UCSD-AML1 (cell line): ENCODE results near the gene FOXS1.

ENCODE experiments used
- DNase-seq: peaks from one replicate; lab custom pipeline; 2025; ENCODE audit not compliant: unreplicated experiment; lab: John Stamatoyannopoulos, UW

FOXS1 gene

DNA sequence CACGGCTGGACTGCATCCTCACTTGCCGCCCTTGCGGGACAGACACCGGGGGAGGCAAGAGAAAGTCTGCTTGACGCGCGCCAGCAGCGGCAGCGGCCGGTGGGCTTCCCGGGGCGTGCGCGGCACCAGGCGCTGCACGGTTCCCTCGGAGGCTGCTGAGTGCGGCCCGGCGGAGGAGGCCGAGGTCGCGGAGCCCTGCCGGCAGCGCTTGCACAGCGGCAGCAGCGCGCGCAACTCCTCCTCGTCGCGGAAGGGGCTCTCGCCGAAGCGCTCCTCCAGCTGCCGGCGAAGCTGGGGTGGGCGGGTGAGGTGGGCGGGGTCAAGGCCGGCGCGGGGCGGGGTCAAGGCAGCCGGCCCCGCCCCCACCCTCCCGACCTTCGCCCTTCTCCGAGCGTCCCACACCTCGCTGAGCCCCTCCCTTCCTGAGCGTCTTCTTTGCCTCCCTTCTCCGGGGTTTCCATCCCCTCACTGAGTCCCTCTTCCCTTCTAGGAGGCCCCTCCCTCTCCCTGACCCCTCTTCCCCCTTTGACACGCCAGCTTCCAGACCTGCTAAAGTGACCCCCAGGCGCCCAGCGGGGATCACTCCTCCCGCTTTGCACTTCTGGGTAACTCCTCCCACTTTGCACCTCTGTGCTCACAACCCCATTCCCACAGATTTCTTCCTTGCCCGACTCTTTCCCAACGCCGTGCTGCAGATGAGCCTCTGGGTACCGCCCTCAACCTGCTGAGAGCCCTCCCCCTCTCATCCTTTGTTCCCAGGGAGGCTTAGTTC lies 16.2 kb upstream of the FOXS1 start:
- DNase-seq, result peak; percentile 69

DNA sequence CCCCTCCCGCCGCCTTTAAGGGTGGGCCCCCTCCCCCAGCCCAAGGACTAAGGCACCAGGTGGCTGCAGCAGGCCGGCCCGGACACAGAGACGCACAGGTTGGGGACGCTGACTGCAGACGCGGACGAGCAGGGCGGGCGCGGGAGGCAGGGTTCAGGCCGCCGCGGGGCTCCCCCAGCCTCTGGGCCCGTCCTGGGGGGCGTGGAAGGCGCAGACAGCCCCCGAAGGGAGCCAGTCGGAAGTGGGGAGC lies 15.7 kb upstream of the FOXS1 start:
- no peak for DNase-seq

DNA sequence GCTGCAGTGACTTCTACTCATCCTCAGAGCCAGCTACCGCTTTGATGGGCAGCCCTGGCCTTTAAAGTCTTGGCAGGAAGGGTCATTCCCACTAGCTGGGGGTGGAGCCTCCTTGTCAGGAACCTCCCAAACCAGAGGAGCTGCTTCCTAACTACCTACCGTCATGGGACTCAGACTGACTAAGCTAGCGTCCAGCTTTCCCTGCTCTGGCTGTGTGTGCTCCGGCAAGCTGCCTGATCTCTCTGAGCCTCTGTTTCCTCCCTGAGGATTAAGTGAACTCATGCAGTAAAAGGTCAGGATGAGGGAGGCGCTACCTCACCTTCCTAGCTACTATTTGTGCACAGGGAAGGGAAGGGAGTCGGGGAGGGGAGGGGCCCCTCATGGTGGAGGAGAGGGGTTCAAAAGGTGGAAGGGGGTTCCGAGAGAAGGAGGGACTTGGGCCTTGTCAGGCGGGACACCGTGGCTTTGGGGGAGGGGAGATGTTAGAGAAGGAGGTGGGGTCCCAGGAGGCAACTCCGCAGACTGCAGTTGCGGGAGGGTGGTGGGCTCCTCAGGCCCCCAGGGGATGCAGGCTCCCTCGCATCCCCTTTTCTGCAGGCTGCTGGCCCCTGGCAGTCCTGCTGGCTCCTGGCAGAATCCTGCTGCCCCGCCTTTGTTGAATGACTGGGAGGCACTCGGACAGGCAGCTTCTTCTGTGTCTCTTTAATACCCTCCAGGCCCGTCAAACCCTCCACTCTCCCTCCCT lies 15.2 kb upstream of the FOXS1 start:
- no peak for DNase-seq

DNA sequence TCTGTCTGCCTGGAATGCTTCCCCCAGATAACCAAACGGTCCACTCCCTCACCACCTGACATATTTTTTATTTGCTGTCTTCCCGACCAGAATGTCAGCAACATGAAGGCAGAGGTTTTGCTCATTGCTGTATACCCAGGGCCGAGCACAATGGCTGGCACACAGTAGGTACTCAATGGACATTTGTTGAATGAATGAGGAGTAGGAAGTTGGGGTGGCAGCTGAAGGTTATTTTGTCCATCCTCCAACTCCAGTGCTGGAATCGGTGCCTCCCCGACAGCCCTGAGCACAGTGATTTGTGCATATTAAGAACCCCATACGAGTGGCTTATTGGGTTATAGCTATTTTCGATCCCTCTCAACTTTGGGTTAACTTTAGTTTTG lies 14.6 kb upstream of the FOXS1 start:
- no peak for DNase-seq

DNA sequence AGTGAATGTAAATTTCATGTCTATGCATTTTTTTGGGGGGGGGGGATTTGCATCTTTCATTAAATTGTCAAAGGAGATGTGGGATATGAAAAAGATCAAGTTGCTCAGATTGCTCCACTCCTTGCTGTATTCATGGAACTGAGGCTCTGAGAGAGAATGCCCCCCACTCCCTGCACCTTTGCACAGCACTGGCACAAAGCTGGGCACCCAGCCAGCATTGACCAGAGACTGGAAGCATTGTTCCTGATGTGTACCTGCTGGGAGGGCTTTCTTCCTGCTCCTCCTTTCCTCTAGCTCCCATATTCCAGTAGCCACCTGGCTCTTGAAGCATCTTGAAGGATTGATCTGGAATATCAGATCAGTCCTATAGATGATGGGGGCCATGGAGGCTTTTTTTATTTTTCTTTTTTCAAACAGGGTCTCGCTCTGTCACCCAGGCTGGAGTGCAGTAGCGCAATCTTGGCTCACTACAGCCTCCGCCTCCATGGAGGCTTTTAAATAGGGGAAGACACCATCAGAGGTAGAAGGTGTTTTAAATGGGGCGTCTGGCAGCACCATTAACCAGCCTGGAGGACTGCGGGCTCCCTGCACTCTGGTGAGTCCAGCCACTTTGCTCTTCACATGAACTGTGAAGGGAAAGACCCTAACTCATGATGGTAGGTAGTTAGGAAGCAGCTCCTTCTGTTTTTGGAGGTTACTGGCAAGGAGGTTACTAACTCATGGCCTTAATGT lies 14.0 kb upstream of the FOXS1 start:
- DNase-seq, result no peak

DNA sequence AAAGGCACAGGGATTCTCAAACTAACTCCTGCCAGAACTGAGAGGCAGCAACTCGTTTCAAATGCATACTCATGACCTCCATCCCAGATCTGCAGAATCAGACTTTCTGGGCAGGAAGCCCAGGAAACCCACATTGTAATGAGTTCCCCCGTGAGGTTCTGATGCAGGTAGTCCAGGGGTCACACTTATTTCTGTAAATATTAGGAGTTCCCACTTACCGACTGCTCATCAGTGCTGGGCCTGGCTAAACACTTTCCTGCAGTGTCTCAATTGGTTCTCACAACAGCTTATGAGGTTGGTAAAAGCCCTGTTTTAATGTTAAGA lies 13.3 kb upstream of the FOXS1 start:
- no peak for DNase-seq

DNA sequence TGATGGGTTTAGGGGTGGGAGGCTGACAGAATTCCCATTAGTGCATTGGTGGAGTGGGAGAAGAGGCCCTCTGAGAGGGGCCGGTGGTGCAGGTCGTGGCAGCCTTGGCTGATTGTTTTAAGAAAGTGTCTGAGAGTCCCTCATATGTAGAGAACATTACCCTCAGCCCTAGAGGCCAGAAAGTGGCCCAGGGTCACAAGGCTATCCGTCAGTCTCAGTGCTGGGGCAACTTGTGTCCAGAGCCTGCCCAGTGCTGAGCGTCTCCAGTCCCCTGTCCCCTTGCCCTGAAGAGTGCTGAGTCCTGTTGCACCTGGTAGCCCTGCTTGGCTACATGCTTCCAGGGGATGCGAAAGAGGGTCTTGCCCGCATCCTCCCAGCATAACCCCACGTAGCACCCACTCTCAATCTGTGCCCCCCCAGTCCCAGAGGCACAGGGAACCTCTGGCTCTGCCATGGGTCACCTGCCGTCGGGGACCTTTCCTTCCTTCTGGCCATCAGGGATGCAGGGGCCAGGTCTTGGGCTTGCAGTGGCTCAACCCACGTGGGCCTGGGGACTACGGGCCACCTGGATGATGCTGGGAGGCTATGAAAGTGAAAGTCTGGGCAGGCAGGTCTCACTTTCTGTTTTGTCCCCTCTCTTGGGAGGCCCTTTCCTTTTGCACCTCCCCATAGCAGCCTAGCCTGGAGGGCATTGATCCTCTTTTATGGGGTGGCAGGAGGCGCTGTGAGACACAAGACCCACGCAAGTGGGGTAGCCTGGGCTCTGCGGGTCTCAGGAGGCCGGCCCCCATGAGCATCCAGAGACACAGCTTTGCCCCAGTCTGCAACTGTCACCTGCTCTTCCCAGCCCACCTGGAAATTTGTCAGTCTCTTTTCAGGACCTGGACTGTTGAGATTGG lies 12.7 kb upstream of the FOXS1 start:
- DNase-seq, result no peak

DNA sequence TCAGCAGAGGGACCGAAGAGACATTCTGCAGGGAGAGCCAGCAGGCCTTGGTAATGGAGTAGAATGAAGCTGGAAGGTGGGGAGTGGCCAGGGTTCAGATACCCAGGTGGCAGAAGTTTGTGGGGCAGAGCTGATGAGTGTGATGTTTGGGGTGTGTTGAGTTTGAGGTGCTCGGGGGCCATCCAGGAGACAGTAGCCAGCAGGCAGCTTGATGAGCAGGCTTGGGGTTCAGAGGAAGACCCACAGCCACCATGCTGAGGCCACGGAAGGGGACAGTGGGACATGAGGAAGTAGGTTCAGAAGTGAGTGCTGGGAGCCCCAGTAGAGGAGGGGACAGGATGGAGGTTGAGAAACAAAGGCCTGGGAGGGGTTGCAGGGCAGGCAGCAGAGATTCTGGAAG lies 11.1 kb upstream of the FOXS1 start:
- no peak for DNase-seq

DNA sequence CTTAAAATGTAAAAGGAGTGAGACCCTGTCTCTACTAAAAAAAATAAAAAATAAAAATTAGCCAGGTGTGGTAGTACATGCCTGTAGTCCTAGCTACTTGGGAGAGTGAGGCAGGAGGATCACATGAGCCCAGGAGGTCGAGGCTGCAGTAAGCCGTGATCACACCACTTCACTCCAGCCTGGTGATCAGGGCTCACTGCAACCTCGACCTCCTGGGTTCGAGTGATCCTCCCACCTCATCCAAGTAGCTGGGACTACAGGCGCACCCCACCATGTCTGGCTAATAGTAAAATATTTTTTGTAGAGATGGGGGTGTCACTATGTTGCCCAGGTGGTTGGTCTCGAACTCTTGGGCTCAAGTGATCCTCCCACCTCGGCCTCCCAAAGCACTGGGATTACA lies 8.1 kb upstream of the FOXS1 start:
- no peak for DNase-seq

DNA sequence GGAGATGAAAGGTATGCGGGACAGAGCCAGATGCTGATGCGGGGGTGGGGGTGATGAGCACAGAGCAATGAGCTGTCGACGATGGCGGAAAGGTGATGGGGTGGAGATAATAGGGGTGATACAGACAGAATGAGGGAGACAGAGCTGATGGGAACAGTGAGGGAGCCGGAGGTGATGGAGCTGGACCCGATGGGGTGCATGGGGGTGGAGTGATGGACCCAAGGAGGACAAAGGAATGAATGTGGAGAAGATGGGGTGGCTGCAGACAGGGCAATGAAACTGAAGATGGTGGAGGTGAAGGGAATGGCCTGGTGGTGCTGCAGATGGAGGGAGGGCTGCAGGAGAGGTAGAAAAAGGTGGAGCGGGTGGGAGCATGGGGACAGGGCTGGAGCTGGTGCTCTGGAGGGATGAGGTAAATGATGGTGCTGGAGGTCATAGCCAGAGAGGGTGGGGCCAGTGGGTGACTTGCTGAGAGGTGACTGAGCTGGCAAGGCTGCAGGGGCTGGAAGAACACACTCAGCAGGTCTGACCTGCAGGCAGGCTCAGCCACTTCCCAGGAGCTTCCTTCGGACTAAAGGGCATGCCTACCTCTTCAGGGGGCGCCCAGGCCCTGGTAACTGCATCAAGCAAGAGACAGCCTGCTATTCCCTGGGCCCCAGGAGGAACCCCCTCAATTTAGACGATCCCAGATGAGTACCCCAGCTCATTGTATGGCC lies 6.0 kb upstream of the FOXS1 start:
- DNase-seq, result no peak

DNA sequence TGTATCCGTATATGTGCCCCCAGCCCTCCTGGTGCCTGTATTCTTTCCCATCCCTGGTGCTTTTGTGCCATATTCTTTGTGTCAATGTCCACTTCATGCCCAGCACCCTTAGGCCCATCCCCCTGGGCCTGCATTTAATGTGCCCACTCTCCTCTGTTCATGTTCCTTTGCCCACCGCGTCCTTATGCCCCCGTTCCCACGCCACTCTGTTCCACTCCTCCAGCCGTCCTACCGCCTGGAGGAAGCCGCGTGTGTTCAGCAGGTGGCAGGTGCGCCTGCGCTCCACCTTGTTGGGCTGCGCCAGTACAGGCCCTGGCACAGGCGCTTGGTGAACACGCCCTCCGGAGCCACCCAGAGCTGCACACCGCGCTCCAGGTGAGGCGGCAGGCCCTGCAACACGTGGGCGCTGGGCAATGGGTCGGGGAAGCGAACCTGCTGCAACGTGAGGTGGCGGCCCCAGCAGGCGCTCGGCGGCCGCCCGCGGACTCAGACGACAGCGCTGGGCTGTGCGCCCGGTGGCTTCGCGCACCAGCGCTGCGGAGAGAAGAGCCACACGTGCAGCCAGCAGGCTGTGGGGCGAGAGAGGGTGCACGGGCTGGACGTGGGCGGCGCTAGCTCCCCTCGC lies 4.0 kb upstream of the FOXS1 start:
- DNase-seq, result no peak

DNA sequence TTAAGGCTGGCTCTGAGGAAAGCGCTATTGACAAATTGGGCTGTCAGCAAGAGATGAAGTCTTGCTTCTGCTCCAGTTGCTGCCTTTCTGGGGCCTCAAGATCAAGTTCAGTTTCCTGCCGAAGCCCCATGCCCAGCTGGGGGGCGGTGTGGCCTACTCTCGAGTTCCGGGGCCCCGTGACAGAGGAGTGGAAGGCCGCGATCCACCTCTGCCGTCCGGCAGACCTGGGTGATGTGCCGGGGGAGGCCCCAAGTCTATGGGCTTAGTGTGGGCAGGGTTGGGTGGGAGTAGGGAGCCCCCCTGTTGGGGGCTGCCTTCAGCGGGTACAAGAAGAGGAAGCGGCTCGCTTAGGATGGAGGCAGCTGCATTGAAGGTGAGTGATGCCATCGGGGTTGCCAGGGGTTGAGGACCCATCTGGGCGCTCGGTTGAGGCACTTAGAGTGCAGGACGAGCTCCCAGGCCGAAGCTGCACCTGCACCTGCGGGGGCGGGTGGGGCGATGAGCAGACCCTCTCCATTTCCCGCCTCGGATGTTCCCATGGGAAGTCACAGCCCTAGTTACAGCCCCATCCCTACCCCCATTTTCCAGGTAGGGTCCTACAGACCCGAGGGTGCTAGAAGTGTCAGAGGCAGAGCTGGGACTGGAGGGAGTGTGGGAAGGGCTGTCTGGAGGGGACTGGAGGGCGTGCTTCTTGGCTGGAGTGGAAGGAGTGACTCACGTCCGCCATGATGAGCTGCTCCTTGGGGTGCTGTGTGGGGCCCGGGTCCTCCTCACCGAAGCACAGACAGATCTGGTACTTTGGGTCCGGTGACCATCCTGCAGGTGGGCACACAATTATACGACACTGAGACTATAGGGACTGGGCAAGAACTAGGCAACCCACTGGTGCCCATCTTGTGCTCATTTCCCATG lies 2.9 kb upstream of the FOXS1 start:
- DNase-seq, result no peak

DNA sequence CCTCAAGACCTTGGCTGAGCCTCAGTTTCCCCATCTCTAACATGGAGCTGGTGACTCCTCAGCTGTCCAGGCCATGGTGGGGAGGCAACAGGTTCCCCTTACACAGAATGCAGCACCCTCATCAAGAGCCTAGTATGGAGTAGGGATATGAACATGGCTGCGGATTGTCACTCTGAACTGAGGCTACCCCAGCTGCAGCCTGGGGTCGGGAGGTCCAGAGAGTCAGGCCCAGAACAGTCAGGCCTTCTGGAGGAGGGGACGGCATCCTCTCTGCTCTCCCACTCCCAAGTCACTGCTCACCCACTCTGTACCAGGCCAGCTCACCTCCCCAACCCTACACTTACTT lies 1.4 kb upstream of the FOXS1 start:
- DNase-seq, result no peak

DNA sequence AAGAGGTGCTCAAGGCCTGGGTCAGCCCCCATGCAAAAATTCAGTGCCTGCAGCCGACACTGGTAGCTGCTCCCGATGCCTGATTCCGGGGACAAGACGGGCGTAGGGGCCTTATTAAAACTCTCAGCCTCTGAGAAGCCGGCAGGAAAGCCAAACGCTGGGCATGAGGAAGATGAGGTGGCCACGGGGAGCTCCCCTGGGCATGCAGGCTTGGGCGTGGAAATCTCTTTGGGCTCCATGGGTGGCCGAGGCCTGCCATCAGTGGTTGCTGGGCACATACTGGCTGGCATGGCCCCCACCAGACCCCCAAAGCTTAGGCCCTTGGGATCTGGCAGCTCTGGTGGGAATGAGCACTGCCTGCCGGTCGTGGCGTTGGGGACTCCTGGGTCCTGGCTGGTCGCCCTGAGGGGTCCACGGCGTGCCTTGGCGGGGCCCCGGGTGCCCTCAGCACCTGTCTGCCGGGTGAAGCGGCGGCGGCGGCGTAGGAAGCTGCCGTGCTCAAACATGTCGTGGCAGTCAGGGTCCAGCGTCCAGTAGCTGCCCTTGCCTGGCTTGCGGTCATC lies 586 bp downstream of the FOXS1 start:
- no peak for DNase-seq

DNA sequence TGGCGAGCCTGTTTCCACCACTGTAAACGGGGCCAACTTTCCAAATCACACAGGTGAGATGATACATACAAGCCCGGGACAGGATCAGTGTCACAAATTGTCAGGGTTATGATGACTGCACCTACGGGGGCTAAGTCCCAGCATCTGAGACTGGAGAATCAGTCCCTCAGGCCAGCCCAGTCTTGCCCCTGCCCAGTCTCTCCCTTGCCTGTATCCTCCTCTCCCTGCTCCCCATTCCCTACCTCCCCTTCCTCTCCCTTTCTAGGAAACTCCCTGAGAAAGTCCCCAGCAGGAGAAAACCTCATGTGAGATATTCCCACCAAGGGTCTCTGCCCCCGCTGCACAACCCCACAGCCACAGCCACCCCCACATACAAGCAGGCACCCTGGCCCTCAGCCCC lies 1.5 kb downstream of the FOXS1 start:
- DNase-seq, result no peak

DNA sequence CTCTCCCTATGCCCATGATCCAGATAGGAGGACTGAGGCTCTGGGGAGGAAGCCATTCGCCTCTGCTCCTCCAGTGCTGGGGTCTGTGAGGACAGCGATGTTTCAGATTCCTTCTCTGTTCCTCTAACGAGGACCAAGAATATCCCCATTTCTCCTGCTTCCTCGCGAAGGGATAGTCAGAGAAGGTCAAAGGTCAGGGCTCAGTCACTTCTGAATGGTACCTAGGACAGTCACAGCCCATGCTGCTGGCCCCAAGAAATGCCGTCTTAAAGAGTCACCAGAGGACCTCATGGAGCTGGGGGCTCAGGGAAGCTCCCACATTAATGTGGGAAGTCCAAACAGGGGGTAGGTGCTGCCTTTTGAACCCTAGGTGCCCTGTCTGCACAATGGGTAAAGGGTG lies 2.1 kb downstream of the FOXS1 start:
- no peak for DNase-seq

DNA sequence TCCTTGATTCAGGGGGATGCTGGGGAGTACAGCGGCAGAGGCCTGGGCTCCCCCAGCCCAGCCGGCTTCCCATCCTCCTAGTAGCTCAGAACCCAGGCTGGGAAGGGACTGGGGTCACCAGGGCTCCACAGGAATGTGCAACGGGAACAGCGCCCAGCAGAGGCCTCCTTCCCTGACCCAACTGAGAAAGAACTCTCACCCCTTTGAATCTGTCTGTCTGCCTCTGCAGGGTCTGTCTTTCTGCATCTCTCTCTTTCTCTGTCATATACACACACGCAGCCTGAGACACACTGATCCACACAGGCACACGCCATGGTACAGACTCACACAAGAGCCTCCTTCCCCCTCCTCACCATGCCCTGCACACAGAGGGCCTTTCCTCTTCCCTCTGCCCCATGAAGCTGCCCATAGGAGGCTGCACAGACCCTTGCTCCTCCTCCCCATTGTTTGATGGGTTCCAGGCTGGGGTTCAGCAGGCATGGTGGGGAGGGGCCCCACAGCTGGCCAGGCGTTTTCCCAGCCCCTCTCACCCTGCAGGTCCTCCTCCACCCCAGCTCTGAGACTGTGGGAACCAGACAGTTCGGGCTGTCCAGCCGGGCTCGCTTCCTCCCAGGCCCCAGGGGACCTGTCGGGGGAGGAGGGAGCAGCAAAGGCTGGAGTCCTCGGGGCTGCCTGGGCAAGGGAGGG lies 2.8 kb downstream of the FOXS1 start:
- no peak for DNase-seq

DNA sequence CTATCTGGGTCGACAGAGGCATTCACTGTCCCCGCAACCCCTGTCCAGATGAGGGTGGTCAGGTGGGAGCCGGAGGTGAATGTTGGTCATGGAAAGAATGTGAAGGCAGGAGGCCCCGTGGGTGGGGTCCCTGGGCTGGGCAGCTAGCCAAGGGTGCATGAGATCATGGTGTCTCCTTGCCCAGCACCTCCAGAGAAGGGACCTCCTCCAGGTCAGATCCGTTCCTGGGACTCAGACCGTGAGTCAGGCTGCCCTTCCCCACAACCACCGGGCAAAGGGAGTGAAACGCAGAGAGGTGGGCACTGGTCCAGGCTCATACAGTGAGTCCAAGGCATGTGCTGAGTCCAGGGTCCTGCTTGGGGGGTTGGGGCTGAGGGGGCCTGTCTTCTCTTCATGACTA lies 3.5 kb downstream of the FOXS1 start:
- DNase-seq, result no peak
